H1 (cell line): ENCODE data around the gene TBC1D3I.
"Not testable (repeated sequence)": the region's sequence is repeated elsewhere in the genome, so short reads cannot be mapped to it uniquely, and the experiment has no call there.

Experiments
- BRCA1 ChIP-seq: IDR thresholded peaks from 2 replicates; pipeline ENCODE4 v1.6.1; 2012; ENCODE audit warnings: low read depth, low read length, improper control_type of control experiment
- CBX8 ChIP-seq: fragments of 300-800, 300-1000 bp; sonication (generic); IDR thresholded peaks from 2 replicates; pipeline ENCODE4 v1.7.1; 2016; ENCODE audit warnings: low read depth, low read length, borderline replicate concordance
- CEBPB ChIP-seq: IDR thresholded peaks from 2 replicates; pipeline ENCODE4 v1.6.1; 2012; ENCODE audit warnings: low read depth, low read length
- JUND ChIP-seq: IDR thresholded peaks from 2 replicates; pipeline ENCODE4 v1.6.1; 2011; ENCODE audit warnings: mild to moderate bottlenecking, improper control_type of control experiment, low read length
- POLR2A ChIP-seq, 2 experiments: IDR thresholded peaks; 1 replicate in 1 of 2; 2 replicates in 1 of 2; pipeline ENCODE4 v1.6.1; 2011; ENCODE audit warnings: low read depth in 2 of 2, low read length in 2 of 2, mild to moderate bottlenecking in 2 of 2; ENCODE audit errors: control extremely low read depth in 1 of 2
- RFX5 ChIP-seq: IDR thresholded peaks from 2 replicates; pipeline ENCODE4 v1.6.1; 2011; ENCODE audit warnings: low read depth, low read length, improper control_type of control experiment, borderline replicate concordance
- SAP30 ChIP-seq: fragments of 300-600 bp; sonication (generic); IDR thresholded peaks from 2 replicates; pipeline ENCODE4 v1.7.1; 2012; ENCODE audit warnings: low read length, moderate library complexity, mild to moderate bottlenecking, inconsistent platforms; ENCODE audit not compliant: insufficient read depth, insufficient replicate concordance
- SP1 ChIP-seq: IDR thresholded peaks from 2 replicates; pipeline ENCODE4 v1.6.1; 2011; ENCODE audit warnings: low read depth, low read length
- TAF1 ChIP-seq: IDR thresholded peaks from 2 replicates; pipeline ENCODE4 v1.6.1; 2011; ENCODE audit warnings: mild to moderate bottlenecking, low read depth, low read length
- TEAD4 ChIP-seq: IDR thresholded peaks from 2 replicates; pipeline ENCODE4 v1.6.1; 2012; ENCODE audit warnings: low read depth, low read length, inconsistent platforms, mixed read lengths
- YY1 ChIP-seq: IDR thresholded peaks from 2 replicates; pipeline ENCODE4 v1.6.1; 2011; ENCODE audit warnings: low read depth, mild to moderate bottlenecking, low read length
- TF ChIP-seq, protein P1 (sequence below), 3 experiments: IDR thresholded peaks; 1 replicate in 2 of 3; 2 replicates in 1 of 3; pipeline versions ENCODE4 v1.5.1 to v1.6.1; 2011; ENCODE audit warnings: low read length in 3 of 3, mild to moderate bottlenecking in 3 of 3, inconsistent platforms in 2 of 3, low read depth in 1 of 3, moderate library complexity in 1 of 3; ENCODE audit not compliant: insufficient read depth in 1 of 3; ENCODE audit errors: control extremely low read depth in 1 of 3

DNA sequence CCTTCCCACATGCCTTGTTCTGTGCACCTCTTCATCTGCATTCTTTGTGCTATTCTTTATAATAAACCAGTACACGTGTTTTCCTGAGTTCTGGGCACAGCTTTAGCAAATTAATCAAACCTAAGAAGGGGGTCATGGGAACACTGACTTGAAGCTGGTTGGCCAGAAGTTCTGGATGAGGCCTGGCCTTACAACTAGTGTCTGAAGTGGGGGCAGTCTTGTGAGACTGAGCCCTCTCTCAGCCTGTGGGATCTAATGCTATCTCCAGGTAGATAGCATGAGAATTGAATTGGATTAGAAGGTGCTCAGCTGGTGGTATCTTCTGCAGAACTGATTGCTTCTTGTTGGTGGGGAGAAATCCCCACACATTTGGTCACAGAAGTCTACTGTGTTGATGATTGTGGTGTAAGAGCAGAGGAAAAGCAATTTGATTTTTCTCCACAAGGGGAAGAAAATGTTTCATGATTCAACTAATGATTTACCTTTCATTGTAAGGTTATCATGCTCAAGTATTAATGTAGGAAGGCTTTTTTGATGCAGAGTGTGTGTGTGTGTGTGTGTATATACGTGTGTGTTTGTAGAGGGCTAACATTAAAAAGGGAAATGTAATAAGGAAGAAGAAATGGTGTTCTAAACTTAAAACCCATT is 25.7 kb upstream of the TBC1D3I start:
- not testable (repeated sequence) for TF ChIP-seq CBX8; JUND; YY1; RFX5; POLR2A (IDR thresholded peaks at IDR 0.05; ENCODE audit: control extremely low read depth in 1 of 2, low read depth in 2 of 2, low read length in 2 of 2); TAF1; SP1; BRCA1; TEAD4; SAP30; CEBPB
- TF ChIP-seq, protein P1, sequence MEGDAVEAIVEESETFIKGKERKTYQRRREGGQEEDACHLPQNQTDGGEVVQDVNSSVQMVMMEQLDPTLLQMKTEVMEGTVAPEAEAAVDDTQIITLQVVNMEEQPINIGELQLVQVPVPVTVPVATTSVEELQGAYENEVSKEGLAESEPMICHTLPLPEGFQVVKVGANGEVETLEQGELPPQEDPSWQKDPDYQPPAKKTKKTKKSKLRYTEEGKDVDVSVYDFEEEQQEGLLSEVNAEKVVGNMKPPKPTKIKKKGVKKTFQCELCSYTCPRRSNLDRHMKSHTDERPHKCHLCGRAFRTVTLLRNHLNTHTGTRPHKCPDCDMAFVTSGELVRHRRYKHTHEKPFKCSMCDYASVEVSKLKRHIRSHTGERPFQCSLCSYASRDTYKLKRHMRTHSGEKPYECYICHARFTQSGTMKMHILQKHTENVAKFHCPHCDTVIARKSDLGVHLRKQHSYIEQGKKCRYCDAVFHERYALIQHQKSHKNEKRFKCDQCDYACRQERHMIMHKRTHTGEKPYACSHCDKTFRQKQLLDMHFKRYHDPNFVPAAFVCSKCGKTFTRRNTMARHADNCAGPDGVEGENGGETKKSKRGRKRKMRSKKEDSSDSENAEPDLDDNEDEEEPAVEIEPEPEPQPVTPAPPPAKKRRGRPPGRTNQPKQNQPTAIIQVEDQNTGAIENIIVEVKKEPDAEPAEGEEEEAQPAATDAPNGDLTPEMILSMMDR (IDR thresholded peaks at IDR 0.05; ENCODE audit: control extremely low read depth in 1 of 3, insufficient read depth in 1 of 3, low read depth in 1 of 3, low read length in 3 of 3), result not testable (repeated sequence)
